ENCODE measurements around the gene SELENOV. TPM values are rescaled to one million over a fixed set of nuclear protein-coding genes. Genes with fewer than 3 reads are reported as not detected.

Gene SELENOV
- total and polyA plus RNA-seq, 9 of the 15 experiments (the other 6 are each of a cell fraction or from before 2014, with no cell fraction given): 0.04 to 0.09 (median 0.06) TPM; not detected in 4

- Histone ChIP-seq H4K20me1 (replicated peaks; ENCODE audit: control insufficient read depth, insufficient read depth, low read length) (no peaks in the 10 kb centered on the region), H2AFZ (ENCODE audit: low read depth, low read length) (no peak overlapping the region), H3K4me2 (ENCODE audit: insufficient read depth, low read length) (no peak overlapping the region), H3K27ac (ENCODE audit: extremely low read depth, low read depth, low read length) (no peak overlapping the region), H3K27me3 (ENCODE audit: control insufficient read depth in 2 of 2, insufficient read depth in 2 of 2, low read length in 2 of 2) (peaks cover under 1 to 1% of the 10 kb centered on the region in 2 experiments; a peak in 3 of 5 replicates), H3K9me1 (ENCODE audit: control insufficient read depth, insufficient read depth, low read length) (no peaks in the 10 kb centered on the region), H3K9me3 (replicated peaks; ENCODE audit: control insufficient read depth, insufficient read depth, low read depth, low read length) (no peaks in the 10 kb centered on the region), H3K79me2 (ENCODE audit: control insufficient read depth, insufficient read depth, low read length) (no peaks in the 10 kb centered on the region), H3K4me1 (replicated peaks in 1 of 2; ENCODE audit: control insufficient read depth in 2 of 2, insufficient read depth in 2 of 2, low read length in 2 of 2) (peaks cover 9 to 28% of the 10 kb centered on the region in 2 experiments), H3K9ac (ENCODE audit: insufficient read depth in 1 of 2, low read depth in 2 of 2, low read length in 2 of 2) (no peak overlapping the region), H3K36me3 (ENCODE audit: control insufficient read depth, insufficient read depth, low read length) (no peaks in the 10 kb centered on the region), H3K4me3 (no peak overlapping the region)
- no peak for FAIRE-seq
- no peak for TF ChIP-seq ZFP36 (IDR thresholded peaks at IDR 0.05; ENCODE audit: low read depth, low read length, partially characterized antibody)
- TF ChIP-seq ID3 (CRISPR knock-in tag; IDR thresholded peaks at IDR 0.05): no peak
- TF ChIP-seq ID3 (tag; IDR thresholded peaks at IDR 0.05): no peak
- no peak for TF ChIP-seq CREB1 (IDR thresholded peaks at IDR 0.05)
- TF ChIP-seq CREB1 (CRISPR knock-in tag; IDR thresholded peaks at IDR 0.05): no peak
- no peak for TF ChIP-seq CEBPB (tag; IDR thresholded peaks at IDR 0.05)
- no peak for TF ChIP-seq SNRNP70 (optimal IDR thresholded peaks at IDR 0.05; ENCODE audit: low read depth, low read length)
- no peak for TF ChIP-seq RAD51 (IDR thresholded peaks at IDR 0.05; ENCODE audit: borderline replicate concordance, low read depth)
- no peak for TF ChIP-seq ZNF707 (CRISPR knock-in tag; conservative IDR thresholded peaks at IDR 0.05)
- no peak for TF ChIP-seq SRSF9 (IDR thresholded peaks at IDR 0.05; ENCODE audit: borderline replicate concordance, low read depth, low read length)
- POLR2A ChIA-PET: interaction anchor here (0.7 kb wide), 2 partner anchors 11 to 28 kb away, joined by 3 to 4 read pairs; partner anchors contain the start of gene TIMM50
- in situ Hi-C loops (cut with MboI): no loop called here
- BruUV-seq (replicated peaks): no TSS peak
- no peak for DNase-seq (ENCODE audit: extremely low read depth in 1 of 4, low spot score in 3 of 4)
- no peak for ATAC-seq
- 17% methylated on average over 2 of the region's 2 CpGs for WGBS (ENCODE audit: insufficient coverage, low coverage, missing lambda C conversion rate)
- CTCF ChIA-PET (ENCODE audit: low intra/inter-chr PET ratio): no interaction called here
- intact Hi-C loops (cut with micrococcal nuclease): no loop called here
These were observed 5.7 kb upstream of the SELENOV start for GRCh38 chr19:39509233-39509632.

Data from K562 (cell line).